HUES64 (cell line): ENCODE data around the gene TNS3.

Experiments
- H3K27ac ChIP-seq: 2 replicates; pipeline ENCODE4 v1.7.0; 2013; ENCODE audit warnings: low read depth, low read length, inconsistent platforms
- H3K27me3 ChIP-seq: 2 replicates; pipeline ENCODE4 v1.6.1; 2013; ENCODE audit warnings: mild to moderate bottlenecking, low read length; ENCODE audit not compliant: insufficient read depth
- H3K36me3 ChIP-seq: 2 replicates; pipeline ENCODE4 v1.6.1; 2013; ENCODE audit warnings: mild to moderate bottlenecking, low read length; ENCODE audit not compliant: insufficient read depth
- H3K4me1 ChIP-seq: 2 replicates; pipeline ENCODE4 v1.6.1; 2013; ENCODE audit warnings: mild to moderate bottlenecking, low read length, moderate library complexity; ENCODE audit not compliant: insufficient read depth
- H3K4me3 ChIP-seq: 2 replicates; pipeline ENCODE4 v1.5.1; 2013; ENCODE audit warnings: mild to moderate bottlenecking, low read length, moderate library complexity
- H3K9ac ChIP-seq: 2 replicates; pipeline ENCODE4 v1.6.1; 2013; ENCODE audit warnings: mild to moderate bottlenecking, low read depth, low read length
- H3K9me3 ChIP-seq: 2 replicates; pipeline ENCODE4 v1.6.1; 2013; ENCODE audit warnings: low read depth, low read length; ENCODE audit not compliant: insufficient read depth
- WGBS: fragments of 150-250, 120-280 bp; methylation state at CpG from one replicate; pipeline ENCODE4 v1.1.7; 2013; ENCODE audit warnings: missing lambda C conversion rate; 5-methylcytosine and 5-hydroxymethylcytosine counted together

Gene TNS3

DNA sequence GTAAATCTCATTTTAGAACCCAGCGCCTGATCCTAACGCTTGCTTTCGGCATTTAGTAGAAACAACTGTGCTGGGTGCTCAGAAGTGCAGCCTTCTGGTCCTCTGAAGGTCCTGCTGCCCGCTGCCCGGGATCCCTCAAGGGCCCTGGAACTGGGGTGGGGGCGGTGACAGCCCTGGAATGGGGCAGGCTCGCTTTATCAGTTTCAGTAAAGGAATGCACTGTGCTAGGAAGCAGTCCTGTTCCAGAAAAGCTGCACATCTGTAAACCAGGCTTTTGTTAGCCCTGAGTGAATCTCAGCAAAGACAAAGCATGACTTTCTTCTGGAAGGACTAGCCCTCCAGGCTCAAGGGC, 254.6 kb downstream of the TNS3 start:
- Histone ChIP-seq H3K4me1 (peaks cover 36% of the 10 kb centered on the region), H3K27ac (peak overlapping the region; percentile 94; the same call in 1 of the 2 replicates), H3K4me3 (peak overlapping the region; percentile 63), H3K9me3 (no peaks in the 10 kb centered on the region), H3K36me3 (peaks cover 5% of the 10 kb centered on the region; the same call in 1 of the 2 replicates), H3K27me3 (no peaks in the 10 kb centered on the region), H3K9ac (0 out of 2 replicates have a peak overlapping the region, but pooled peaks have one; percentile 38)
- WGBS = 63% methylated on average over 7 of the region's 7 CpGs

- Histone ChIP-seq H3K9me3 (no peaks in the 10 kb centered on the region), H3K36me3 (peaks cover 5% of the 10 kb centered on the region; the same call in 1 of the 2 replicates), H3K27me3 (no peaks in the 10 kb centered on the region), H3K27ac (peak overlapping the region; percentile 94; the same call in 1 of the 2 replicates), H3K4me1 (peaks cover 31% of the 10 kb centered on the region), H3K9ac (peak overlapping the region; percentile 38; the same call in 1 of the 2 replicates), H3K4me3 (no peak overlapping the region)
- 65% methylated on average over 8 of the region's 8 CpGs for WGBS
Measured at GRCh38 chr7:47326808-47327207, 255.1 kb downstream of the TNS3 start.

GRCh38 chr7:47326220-47326619, 255.7 kb downstream of the TNS3 start:
- Histone ChIP-seq H3K27ac (no peak overlapping the region), H3K4me1 (peaks cover 31% of the 10 kb centered on the region), H3K27me3 (no peaks in the 10 kb centered on the region), H3K36me3 (peaks cover 5% of the 10 kb centered on the region; the same call in 1 of the 2 replicates), H3K9ac (no peak overlapping the region), H3K9me3 (no peaks in the 10 kb centered on the region), H3K4me3 (no peak overlapping the region)
- WGBS = 75% methylated on average over 2 of the region's 2 CpGs

DNA sequence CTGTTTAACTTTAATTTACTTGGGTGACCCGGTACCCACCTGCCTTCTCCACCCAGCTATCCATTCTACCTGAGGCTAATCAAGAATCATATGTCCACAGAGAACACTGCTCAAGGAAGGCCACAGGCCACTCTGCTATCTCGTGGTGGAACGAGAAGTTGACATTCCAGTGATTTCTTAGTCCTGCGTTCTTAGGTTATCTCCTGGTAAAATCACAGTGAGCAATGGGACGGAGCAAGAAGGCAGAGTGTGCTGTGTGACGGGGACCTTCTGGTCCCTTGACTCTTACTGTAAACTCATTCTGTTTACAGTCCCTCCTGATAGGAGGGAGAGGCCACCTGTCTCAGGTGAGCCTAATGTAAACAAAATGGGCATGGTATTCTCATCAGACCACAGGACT, 256.6 kb downstream of the TNS3 start:
- no peaks in the 10 kb centered on the region for H3K9me3 ChIP-seq
- H3K4me1 ChIP-seq = peaks cover 27% of the 10 kb centered on the region
- H3K27me3 ChIP-seq = no peaks in the 10 kb centered on the region
- H3K4me3 ChIP-seq = no peak overlapping the region
- peaks cover 12% of the 10 kb centered on the region; the same call in 1 of the 2 replicates for H3K36me3 ChIP-seq
- no peak overlapping the region for H3K27ac ChIP-seq
- 92% methylated on average over 6 of the region's 6 CpGs for WGBS
- H3K9ac ChIP-seq = no peak overlapping the region

DNA sequence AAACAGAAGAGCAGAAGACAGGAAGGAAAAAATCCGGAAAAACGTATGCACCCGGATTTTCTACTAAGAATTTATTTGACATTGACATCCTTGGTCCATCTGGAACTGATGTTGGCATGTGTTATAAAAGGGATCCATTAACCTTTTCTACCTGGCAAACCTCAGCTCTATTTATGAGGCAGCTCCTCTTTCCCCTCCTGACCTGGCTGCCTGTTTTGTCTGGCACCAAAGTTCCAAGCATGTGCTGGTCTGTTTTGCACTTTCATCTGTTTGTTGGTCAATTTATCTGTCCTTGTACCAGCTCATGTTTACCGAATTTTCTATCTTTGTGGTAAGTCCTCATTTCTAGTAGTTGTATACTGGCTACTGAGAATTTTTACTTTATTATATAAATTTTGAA, 258.0 kb downstream of the TNS3 start:
- H3K4me1 ChIP-seq = peaks cover 24% of the 10 kb centered on the region
- WGBS = 94% methylated on average over 4 of the region's 4 CpGs
- H3K9ac ChIP-seq = no peak overlapping the region
- no peak overlapping the region for H3K4me3 ChIP-seq
- no peak overlapping the region for H3K27ac ChIP-seq
- H3K27me3 ChIP-seq = no peaks in the 10 kb centered on the region
- H3K36me3 ChIP-seq = peaks cover 11% of the 10 kb centered on the region; the same call in 1 of the 2 replicates
- H3K9me3 ChIP-seq = no peaks in the 10 kb centered on the region

- WGBS = 93% methylated on average over 11 of the region's 11 CpGs
- H3K36me3 ChIP-seq = peaks cover 20% of the 10 kb centered on the region; the same call in 1 of the 2 replicates
Measured at GRCh38 chr7:47322731-47323130, 259.2 kb downstream of the TNS3 start.

GRCh38 chr7:47320296-47320695, 261.6 kb downstream of the TNS3 start:
- no peaks in the 10 kb centered on the region for H3K27me3 ChIP-seq
- no peaks in the 10 kb centered on the region for H3K9me3 ChIP-seq
- H3K4me3 ChIP-seq = no peak overlapping the region
- 95% methylated on average over 5 of the region's 5 CpGs for WGBS
- peaks cover 20% of the 10 kb centered on the region; the same call in 1 of the 2 replicates for H3K36me3 ChIP-seq
- H3K27ac ChIP-seq = no peak overlapping the region
- peaks cover 11% of the 10 kb centered on the region for H3K4me1 ChIP-seq
- no peak overlapping the region for H3K9ac ChIP-seq

More at GRCh38 chr7:47322731-47323130, 259.2 kb downstream of the TNS3 start:
- Histone ChIP-seq H3K27ac (no peak overlapping the region), H3K4me3 (no peak overlapping the region), H3K27me3 (no peaks in the 10 kb centered on the region), H3K4me1 (peaks cover 16% of the 10 kb centered on the region), H3K9ac (no peak overlapping the region), H3K9me3 (no peaks in the 10 kb centered on the region)

DNA sequence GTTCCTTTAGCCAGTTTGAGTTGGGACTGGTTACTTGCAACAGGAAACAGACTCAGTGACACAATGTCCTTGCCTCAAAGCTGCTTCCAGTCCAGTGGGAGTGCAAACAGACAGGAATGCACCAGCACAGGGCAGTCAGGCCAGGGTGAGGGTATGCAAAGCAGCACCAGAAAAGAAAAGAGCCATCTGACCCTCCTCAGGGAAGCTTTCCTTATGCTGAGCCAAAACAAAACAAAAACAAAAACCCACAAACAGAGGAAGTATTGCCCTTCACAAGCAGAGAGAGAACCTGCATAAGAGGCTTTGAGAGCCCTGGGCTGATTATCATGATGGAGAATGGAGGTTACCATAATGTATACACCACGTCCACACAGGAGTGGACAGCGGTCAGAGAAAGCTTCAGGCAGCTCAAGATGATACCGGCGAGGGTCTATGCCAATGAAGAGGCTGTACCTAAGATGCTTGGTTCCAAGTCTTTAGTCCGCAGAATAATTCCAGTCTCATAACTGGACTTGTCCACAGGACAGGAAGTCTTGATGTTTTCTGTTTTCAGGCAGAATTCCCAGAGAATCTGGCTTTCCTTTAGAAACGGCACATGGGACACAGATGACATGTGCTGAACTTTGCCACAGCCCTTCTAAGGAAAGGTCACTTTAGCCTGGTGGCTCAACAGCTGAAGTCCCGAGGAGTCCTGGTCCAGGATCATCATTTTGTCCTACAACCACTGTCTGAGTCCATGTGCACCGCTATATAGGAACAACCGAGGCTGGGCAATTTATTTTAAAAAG, 263.3 kb downstream of the TNS3 start:
- 86% methylated on average over 9 of the region's 9 CpGs for WGBS
- H3K4me1 ChIP-seq = peaks cover 28% of the 10 kb centered on the region
- H3K27ac ChIP-seq = no peak overlapping the region
- peaks cover 20% of the 10 kb centered on the region; the same call in 1 of the 2 replicates for H3K36me3 ChIP-seq
- H3K9ac ChIP-seq = no peak overlapping the region
- no peak overlapping the region for H3K4me3 ChIP-seq
- no peaks in the 10 kb centered on the region for H3K9me3 ChIP-seq
- no peaks in the 10 kb centered on the region for H3K27me3 ChIP-seq

DNA sequence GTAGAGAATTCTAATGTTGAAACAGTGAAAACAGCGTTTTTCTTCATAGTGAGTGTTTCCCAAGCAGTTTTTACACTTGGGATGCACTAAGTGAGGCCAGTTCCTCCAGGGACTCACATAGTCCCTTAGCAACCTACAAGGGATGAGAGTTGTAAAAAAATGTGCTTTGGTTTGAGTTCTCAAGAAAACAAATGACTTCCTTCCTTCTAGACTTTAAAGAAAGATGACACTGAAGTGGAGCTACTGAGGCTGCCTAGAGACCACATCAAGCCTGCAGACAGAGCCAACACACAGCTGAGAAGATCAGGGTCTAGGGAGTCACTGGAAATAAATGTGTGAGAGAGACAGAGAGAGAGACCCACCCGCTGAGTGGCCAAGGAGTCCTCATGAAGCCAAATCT, 264.4 kb downstream of the TNS3 start:
- Histone ChIP-seq H3K4me3 (no peak overlapping the region), H3K27ac (no peak overlapping the region), H3K9ac (no peak overlapping the region), H3K4me1 (peaks cover 31% of the 10 kb centered on the region), H3K9me3 (no peaks in the 10 kb centered on the region), H3K27me3 (no peaks in the 10 kb centered on the region), H3K36me3 (peaks cover 20% of the 10 kb centered on the region; the same call in 1 of the 2 replicates)
- 89% methylated on average over 2 of the region's 2 CpGs for WGBS

DNA sequence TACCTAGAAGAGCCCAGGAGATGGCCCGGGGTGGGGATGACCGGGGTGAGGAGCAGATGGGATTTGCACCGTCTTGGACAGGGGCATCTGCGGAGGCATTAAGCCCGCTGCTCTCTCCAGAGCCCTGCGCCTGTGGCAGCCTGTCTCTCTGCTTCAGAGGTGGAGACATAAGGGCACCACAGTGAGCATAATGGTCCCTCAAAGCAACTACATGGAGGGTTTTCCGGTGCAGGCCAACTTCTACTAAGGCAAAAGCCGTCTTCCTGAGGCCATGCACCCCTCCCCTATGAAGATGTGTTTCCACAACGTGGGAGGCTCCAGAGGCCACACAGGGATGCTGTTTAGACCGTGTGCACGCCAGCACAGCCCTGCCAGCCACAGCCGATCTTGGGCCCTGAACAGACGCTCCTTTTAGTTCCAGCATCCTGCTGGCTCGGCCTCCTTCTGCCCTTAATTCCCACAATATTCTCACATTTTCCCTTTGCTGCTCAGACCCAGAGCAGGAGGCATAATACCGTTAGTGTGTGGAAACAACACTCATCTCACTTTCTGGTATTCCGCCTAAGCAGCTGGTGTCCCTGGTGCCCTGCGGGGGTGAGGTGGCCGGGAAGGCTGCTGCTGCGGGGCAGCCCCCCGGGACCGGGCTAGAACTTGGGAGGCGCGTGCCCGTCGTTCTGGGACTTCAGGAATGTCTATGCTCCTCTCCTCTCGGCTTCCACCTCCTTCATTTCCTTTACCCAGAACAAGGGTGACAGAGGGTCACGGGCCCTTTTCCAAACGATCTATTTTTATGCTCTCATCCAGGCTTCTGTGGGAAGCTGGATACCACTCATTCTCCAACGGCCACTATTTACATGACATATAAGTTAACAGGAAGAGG, 266.9 kb downstream of the TNS3 start:
- Histone ChIP-seq H3K36me3 (peaks cover 9% of the 10 kb centered on the region; the same call in 1 of the 2 replicates), H3K27me3 (no peaks in the 10 kb centered on the region), H3K9ac (peak overlapping the region; percentile 21; the same call in 1 of the 2 replicates), H3K9me3 (no peaks in the 10 kb centered on the region), H3K4me3 (no peak overlapping the region), H3K4me1 (peaks cover 31% of the 10 kb centered on the region), H3K27ac (peak overlapping the region; percentile 77)
- WGBS = 49% methylated on average over 29 of the region's 29 CpGs

GRCh38 chr7:47314248-47314647, 267.7 kb downstream of the TNS3 start:
- H3K4me3 ChIP-seq = no peak overlapping the region
- H3K27ac ChIP-seq = no peak overlapping the region
- H3K36me3 ChIP-seq = peaks cover 9% of the 10 kb centered on the region; the same call in 1 of the 2 replicates
- H3K9ac ChIP-seq = no peak overlapping the region
- H3K27me3 ChIP-seq = no peaks in the 10 kb centered on the region
- H3K4me1 ChIP-seq = peaks cover 31% of the 10 kb centered on the region
- WGBS = 77% methylated on average over 8 of the region's 8 CpGs
- no peaks in the 10 kb centered on the region for H3K9me3 ChIP-seq
